Anterior cingulate cortex (tissue), 58 donors: ENCODE measurements around the gene TMC4.
"Not testable (repeated sequence)": the region's sequence is repeated elsewhere in the genome, so short reads cannot be mapped to it uniquely, and the experiment has no call there.

Experiments
- DNase-seq, 58 donors: peaks; one replicate each; lab custom pipeline; 2025; lab: John Stamatoyannopoulos, UW

The TMC4 gene

GRCh38 chr19:54206030-54206830 lies 33.3 kb upstream of the TMC4 start:
- DNase-seq = peak in 1 of 58 donors; percentile 1

DNA sequence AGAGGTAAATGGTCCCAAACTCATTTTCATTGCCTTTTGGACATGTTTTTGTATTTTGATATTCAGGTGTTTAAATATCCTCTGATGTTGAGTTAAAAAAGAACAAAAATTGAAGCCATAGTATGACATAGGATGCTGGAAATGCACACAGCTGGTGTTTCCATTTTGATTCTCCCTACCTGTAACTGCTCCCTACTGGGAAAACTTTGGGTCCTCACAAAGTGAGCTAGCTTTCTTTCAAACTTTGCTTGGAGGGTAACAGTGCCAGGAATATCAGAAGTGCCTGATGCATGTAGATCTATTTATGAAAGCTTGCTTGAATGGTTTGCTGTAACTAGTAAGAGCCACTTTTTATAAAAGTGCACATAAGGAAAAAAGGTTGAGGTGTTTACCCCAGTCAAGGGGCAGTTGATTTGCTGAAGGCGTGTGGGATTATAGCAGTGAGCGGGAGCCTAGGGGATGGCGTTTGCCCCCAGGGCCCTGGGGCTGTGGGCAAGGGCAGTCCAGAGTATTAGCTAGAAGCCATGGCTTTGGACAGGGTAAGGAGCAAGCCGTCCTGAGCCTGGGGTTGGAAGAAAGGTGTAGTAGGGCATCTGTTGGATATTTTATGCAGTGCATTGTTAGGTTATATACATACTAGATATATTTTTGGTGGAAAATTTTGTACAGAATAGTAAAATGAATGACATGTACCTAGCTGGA lies 32.0 kb upstream of the TMC4 start:
- no peak for DNase-seq

- DNase-seq = no peak
Measured at GRCh38 chr19:54203151-54203611, 30.2 kb upstream of the TMC4 start.

DNA sequence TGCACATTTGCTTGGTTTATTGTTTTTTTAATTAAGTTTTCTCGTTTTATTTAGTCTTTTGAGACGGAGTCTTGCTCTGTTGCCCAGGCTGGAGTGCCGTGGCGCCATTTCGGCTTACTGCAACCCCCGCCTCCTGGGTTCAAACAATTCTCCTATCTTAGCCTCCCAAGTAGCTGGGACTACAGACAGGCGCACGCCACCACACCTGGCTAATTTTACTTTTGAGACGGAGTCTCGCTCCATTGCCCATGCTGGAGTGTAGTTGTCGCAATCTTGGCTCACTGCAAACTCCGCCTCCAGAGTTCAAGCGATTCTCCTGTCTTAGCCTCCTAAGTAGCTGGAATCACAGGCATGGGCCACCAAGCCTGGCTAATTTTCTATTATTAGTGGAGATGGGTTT lies 29.0 kb upstream of the TMC4 start:
- no peak for DNase-seq

DNA sequence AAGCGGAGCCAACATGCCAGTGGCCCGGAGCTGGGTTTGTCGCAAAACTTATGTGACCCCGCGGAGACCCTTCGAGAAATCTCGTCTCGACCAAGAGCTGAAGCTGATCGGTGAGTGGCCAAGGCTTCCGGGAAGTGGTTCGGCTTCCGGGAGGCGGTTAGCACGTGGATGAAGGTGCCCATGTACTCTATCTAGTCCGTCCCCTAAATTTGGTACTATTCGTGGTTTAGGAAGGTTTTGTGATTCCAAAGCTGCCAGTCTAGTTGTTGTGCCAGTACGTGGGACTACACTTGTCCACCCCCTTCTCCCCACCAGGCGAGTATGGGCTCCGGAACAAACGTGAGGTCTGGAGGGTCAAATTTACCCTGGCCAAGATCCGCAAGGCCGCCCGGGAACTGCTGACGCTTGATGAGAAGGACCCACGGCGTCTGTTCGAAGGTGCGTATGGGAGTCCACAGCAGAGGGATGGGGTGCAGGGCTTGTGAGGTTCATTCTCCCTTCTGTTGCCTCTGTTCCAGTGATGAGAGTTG lies 28.3 kb upstream of the TMC4 start:
- DNase-seq = no peak

- no peak for DNase-seq
Measured at GRCh38 chr19:54199401-54199800, 26.4 kb upstream of the TMC4 start.

DNA sequence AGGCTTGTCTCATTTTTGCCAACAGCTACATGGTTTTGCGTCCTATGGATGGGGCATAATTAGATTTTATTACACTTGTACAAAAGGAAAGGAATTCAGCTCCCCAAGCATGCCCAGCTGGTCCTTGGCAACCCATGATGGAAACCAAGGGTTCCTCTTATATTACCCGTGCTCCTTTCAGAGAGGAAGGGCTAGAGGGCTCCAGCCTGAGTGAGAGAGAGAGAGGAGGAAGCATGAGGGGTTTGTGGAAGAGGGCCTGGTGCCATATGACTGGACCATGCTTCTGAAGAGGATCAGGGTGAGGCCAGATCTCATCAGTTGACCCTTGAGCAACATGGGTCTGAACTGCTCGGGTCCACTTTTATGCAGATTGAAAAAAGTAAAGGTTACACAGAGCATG lies 24.2 kb upstream of the TMC4 start:
- DNase-seq = no peak

DNA sequence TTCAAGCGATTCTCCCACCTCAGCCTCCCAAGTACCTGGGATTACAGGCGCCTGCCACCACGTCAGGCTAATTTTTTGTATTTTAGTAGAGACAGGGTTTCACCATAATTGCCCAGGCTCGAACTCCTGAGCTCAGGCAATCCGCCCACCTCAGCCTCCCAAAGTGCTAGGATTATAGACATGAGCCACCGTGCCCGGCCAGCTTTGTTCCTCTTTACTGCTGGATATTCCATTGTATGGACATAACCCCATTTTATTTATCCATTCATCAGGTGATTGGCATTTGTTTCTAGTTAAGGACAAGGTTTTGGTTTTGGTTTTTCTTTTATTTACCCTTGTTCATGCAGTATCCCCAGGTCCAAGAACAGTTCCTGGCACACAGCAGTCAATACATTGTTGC lies 23.6 kb upstream of the TMC4 start:
- DNase-seq = no peak

DNA sequence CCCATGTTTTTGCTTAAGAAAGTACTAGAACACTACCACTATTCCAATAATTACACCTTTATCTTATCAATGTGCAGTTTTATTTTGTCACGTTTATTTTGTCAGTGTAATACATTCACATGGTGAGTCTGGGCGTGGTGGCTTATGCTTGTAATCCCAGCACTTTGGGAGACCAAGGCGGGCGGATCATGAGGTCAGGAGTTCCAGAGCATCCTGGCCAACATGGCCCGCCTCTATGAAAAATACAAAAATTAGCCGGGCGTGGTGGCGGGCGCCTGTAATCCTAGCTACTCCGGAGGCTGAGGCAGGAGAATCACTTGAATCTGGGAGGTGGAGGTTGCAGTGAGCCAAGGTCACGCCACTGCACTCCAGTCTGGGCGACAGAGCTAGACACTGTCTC lies 21.5 kb upstream of the TMC4 start:
- not testable (repeated sequence) for DNase-seq

- DNase-seq = no peak
Measured at GRCh38 chr19:54193011-54193410, 20.1 kb upstream of the TMC4 start.

DNA sequence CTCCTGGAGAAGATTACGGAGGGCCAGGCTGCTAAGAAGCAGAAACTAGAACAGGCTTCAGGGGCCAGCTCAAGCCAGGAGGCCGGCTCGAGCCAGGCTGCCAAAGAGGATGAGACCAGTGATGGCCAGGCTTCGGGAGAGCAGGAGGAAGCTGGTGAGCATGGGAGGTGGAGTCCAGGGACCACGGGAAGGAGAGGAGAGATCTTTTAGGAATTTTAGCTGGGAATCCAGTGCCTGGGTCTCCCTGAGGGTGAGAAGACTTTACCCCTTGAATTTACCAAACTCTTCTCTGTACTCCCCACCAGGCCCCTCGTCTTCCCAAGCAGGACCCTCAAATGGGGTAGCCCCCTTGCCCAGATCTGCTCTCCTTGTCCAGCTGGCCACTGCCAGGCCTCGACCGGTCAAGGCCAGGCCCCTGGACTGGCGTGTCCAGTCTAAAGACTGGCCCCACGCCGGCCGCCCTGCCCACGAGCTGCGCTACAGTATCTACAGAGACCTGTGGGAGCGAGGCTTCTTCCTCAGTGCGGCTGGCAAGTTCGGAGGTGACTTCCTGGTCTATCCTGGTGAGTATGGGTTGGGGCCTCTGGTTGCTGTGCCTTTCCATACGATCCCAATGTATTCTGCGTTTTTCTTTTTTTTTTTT lies 19.0 kb upstream of the TMC4 start:
- DNase-seq = peak in 1 of 58 donors; percentile 45

DNA sequence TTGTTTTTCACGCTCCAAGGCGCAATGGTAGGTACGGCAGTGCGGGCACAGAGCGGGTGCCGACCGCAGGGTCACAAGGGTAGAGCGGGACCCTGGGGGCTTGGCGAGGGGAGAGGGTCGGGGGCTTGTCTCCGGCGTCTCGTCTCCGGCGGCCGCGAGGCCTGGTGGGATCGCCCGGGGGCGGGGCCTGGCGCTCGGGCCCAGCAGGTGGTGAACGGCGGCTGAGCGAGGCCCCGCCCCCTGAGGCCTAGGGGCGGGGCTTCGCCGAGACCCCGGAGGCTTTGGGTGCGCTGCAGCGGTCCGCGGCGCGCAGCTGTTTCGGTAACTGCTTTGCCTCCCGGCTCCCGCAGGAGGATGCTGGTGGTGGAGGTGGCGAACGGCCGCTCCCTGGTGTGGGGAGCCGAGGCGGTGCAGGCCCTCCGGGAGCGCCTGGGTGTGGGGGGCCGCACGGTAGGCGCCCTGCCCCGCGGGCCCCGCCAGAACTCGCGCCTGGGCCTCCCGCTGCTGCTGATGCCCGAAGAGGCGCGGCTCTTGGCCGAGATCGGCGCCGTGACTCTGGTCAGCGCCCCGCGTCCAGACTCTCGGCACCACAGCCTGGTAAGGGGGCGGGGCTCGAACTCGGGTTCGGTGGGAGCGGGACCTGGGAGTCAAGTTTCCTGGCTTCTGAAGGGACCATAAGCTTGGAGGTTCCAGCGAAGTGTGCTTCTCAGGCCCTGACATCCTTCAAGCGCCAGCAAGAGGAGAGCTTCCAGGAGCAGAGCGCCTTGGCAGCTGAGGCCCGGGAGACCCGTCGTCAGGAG lies 18.3 kb upstream of the TMC4 start, which contains the start of gene TSEN34:
Gene TSEN34, plus strand, starts transcription at position 298 of the 800 bp plus-strand sequence. Its CDS starts 57 bp downstream, at position 355.
- DNase-seq = peak in 53 of 58 donors; percentile 44 to 98 (median 90)

GRCh38 chr19:54190503-54191010 lies 17.6 kb upstream of the TMC4 start:
- peak; percentile 95 to 100 (median 100) for DNase-seq

GRCh38 chr19:54189735-54190502 lies 17.0 kb upstream of the TMC4 start:
- DNase-seq = peak; percentile 99 to 100 (median 100)

GRCh38 chr19:54189145-54189734 lies 16.3 kb upstream of the TMC4 start, which contains the start of gene MBOAT7:
Gene MBOAT7, minus strand, starts transcription at chr19:54189580. Its CDS starts 1,072 bp downstream, at chr19:54188508.
- peak in 2 of 58 donors; percentile 72 to 84 for DNase-seq

DNA sequence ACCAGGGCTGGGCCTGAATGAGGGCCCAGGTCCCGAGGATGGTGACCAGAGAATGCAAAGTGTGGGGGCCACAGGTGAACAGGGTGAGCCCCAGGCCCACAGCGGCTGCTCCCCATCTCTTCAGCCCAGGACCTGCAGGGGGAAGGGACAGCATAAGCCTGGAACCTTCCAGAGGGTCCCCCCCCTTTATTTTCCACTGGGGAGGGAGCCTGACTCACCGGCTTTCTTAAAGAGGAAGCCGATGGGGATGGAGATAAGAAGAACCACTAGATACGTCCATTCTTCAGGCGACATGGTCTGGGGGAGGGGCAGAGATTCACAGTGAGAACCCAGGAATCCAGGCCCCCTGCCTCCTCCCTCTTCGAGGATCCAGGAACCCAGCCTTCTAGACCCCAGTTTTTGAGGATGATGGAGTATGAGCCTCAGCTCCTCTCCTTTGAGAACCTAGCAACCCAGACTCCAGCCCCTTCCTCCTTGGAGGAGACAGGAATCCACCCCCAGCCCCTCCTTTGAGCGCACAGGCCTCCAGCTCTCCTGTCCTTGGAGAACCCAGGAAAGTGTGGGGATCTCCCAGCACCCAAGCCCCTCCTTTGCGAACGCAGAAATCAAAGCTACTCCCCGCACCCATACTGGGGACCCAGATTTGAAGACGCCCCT lies 15.4 kb upstream of the TMC4 start:
- DNase-seq = peak in 9 of 58 donors; percentile 7 to 60 (median 21)

- DNase-seq = no peak
Measured at GRCh38 chr19:54186934-54187381, 14.0 kb upstream of the TMC4 start.

- DNase-seq = no peak
Measured at GRCh38 chr19:54186351-54186750, 13.4 kb upstream of the TMC4 start.
